Esophagus muscularis mucosa (tissue), 3 donors: ENCODE results near the gene CARNS1.

Source experiments
- CTCF ChIP-seq, 3 experiments: fragments of 200-600 bp in 2 of 3; fragments of 450-650 bp in 1 of 3; sonication (generic) in 2 of 3; IDR thresholded peaks; one replicate each; pipeline ENCODE4 v1.5.1; 2017 to 2019; ENCODE audit warnings: antibody characterized with exemption in 3 of 3, mild to moderate bottlenecking in 2 of 3, moderate library complexity in 1 of 3
- POLR2A ChIP-seq: fragments of 450-650 bp; IDR thresholded peaks from one replicate; pipeline ENCODE4 v1.6.1; 2017; ENCODE audit warnings: antibody characterized with exemption, moderate library complexity, mild to moderate bottlenecking, low read depth
- POLR2AphosphoS5 ChIP-seq, 2 donors: sonication (generic); formaldehyde crosslinking; IDR thresholded peaks; one replicate each; pipeline ENCODE4 v1.6.1; 2017; ENCODE audit warnings: antibody characterized with exemption in 2 of 2

DNA sequence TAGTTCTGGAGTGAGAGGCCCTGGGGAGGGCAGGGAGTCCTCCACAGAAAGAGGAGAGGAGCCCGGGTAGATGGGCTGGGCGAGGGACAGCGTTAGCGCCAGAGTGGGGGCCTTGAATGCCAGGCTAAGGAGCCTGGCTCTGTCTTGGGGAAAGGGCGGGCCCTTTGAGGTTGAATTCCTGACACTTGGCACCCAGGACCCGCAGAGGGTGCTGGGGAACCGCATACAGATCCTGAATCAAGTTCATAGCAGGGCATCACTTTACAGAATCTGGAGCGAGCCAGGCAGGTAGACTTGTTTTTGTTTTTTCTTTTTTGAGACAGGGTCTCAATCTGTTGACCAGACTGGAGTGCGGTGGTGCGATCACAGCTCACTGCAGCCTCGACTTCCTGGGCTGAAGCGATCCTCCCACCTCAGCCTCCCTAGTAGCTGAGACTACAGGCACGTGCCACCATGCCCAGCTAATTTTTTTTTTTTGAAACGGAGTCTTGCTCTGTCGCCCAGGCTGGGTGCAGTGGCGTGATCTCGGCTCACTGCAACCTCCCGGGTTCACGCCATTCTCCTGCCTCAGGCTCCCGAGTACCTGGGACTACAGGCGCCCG lies 6.1 kb downstream of the CARNS1 start:
- no peak for TF ChIP-seq CTCF (IDR thresholded peaks at IDR 0.05)
- TF ChIP-seq POLR2A: no peak
- no peak for TF ChIP-seq POLR2AphosphoS5 (IDR thresholded peaks at IDR 0.05)
